Hippocampal formation (tissue), 2 donors: ENCODE data around the gene CPLANE1.
A peak's percentile ranks its signal among the peaks of the same experiment; 100 is the strongest.
"Not testable (repeated sequence)": the region's sequence is repeated elsewhere in the genome, so short reads cannot be mapped to it uniquely, and the experiment has no call there.

Experiments used
- DNase-seq, 2 donors: peaks; one replicate each; lab custom pipeline; 2025; lab: John Stamatoyannopoulos, UW

Gene CPLANE1

GRCh38 chr5:37208883-37209797 is 40.0 kb downstream of the CPLANE1 start:
- DNase-seq: peak in 1 of 2 donors; percentile 10

GRCh38 chr5:37207802-37208201 is 41.4 kb downstream of the CPLANE1 start:
- no peak for DNase-seq

- no peak for DNase-seq
Observed at GRCh38 chr5:37206736-37207135, 42.4 kb downstream of the CPLANE1 start.

GRCh38 chr5:37198842-37199241 is 50.3 kb downstream of the CPLANE1 start:
- DNase-seq: no peak

- DNase-seq: no peak
Observed at GRCh38 chr5:37198061-37198460, 51.1 kb downstream of the CPLANE1 start.

GRCh38 chr5:37197340-37198050 is 51.7 kb downstream of the CPLANE1 start:
- DNase-seq: no peak

- DNase-seq: no peak
Observed at GRCh38 chr5:37190592-37190991, 58.6 kb downstream of the CPLANE1 start.

- no peak for DNase-seq
Observed at GRCh38 chr5:37189355-37189754, 59.8 kb downstream of the CPLANE1 start.

- no peak for DNase-seq
Observed at GRCh38 chr5:37187465-37187977, 61.7 kb downstream of the CPLANE1 start.

GRCh38 chr5:37184748-37185364 is 64.3 kb downstream of the CPLANE1 start:
- no peak for DNase-seq

- DNase-seq: no peak
Observed at GRCh38 chr5:37182667-37183066, 66.5 kb downstream of the CPLANE1 start.

- DNase-seq: no peak
Observed at GRCh38 chr5:37174928-37175327, 74.2 kb downstream of the CPLANE1 start.

- DNase-seq: no peak
Observed at GRCh38 chr5:37172957-37173356, 76.2 kb downstream of the CPLANE1 start.

GRCh38 chr5:37170856-37171255 is 78.3 kb downstream of the CPLANE1 start:
- DNase-seq: no peak

- DNase-seq: no peak
Observed at GRCh38 chr5:37166197-37166596, 83.0 kb downstream of the CPLANE1 start.

GRCh38 chr5:37165761-37166160 is 83.4 kb downstream of the CPLANE1 start:
- DNase-seq: no peak

- no peak for DNase-seq
Observed at GRCh38 chr5:37153661-37154060, 95.5 kb downstream of the CPLANE1 start.

- no peak for DNase-seq
Observed at GRCh38 chr5:37146896-37147295, 102.3 kb downstream of the CPLANE1 start.

GRCh38 chr5:37136694-37137093 is 112.5 kb downstream of the CPLANE1 start:
- no peak for DNase-seq

- not testable (repeated sequence) for DNase-seq
Observed at GRCh38 chr5:37135312-37135711, 113.9 kb downstream of the CPLANE1 start.

GRCh38 chr5:37133939-37134338 is 115.2 kb downstream of the CPLANE1 start:
- DNase-seq: no peak

- no peak for DNase-seq
Observed at GRCh38 chr5:37132646-37133045, 116.5 kb downstream of the CPLANE1 start.
